NB4 (cell line): ENCODE measurements around the gene DPP4.
A peak's percentile ranks its signal among the peaks of the same experiment; 100 is the strongest.

ENCODE experiments used
- DNase-seq: peaks from one replicate; pipeline ENCODE4 v3.0.0; 2010; ENCODE audit warnings: low read depth
- H3K4me3 ChIP-seq: one replicate; pipeline ENCODE4 v1.5.1; 2011; ENCODE audit warnings: mild to moderate bottlenecking, low read depth, low read length, moderate library complexity
- CTCF ChIP-seq: IDR thresholded peaks from one replicate; pipeline ENCODE4 v1.5.1; 2012; ENCODE audit warnings: low read depth, low read length
- MAX ChIP-seq: IDR thresholded peaks from 2 replicates; pipeline ENCODE4 v1.6.1; 2011; ENCODE audit warnings: low read depth, low read length
- MYC ChIP-seq: IDR thresholded peaks from 2 replicates; pipeline ENCODE4 v1.6.1; 2011; ENCODE audit warnings: low read depth, low read length
- POLR2A ChIP-seq: IDR thresholded peaks from 2 replicates; pipeline ENCODE4 v1.6.1; 2011; ENCODE audit warnings: mild to moderate bottlenecking; ENCODE audit not compliant: insufficient read length; ENCODE audit errors: extremely low read depth

Gene DPP4

GRCh38 chr2:162009543-162009942 lies 64.5 kb downstream of the DPP4 start:
- TF ChIP-seq MAX (no peak), CTCF (no peak), MYC (no peak), POLR2A (no peak)
- no peak for DNase-seq
- H3K4me3 ChIP-seq, result no peak overlapping the region

- peak; percentile 17 for DNase-seq
- H3K4me3 ChIP-seq, result no peak overlapping the region
- TF ChIP-seq CTCF, result peak; percentile 25
- no peak for TF ChIP-seq POLR2A
These were observed 66.5 kb downstream of the DPP4 start for GRCh38 chr2:162007447-162008040.

GRCh38 chr2:162006337-162006736 lies 67.7 kb downstream of the DPP4 start:
- DNase-seq, result no peak
- TF ChIP-seq MAX (no peak), CTCF (no peak), POLR2A (no peak), MYC (no peak)
- no peak overlapping the region for H3K4me3 ChIP-seq

GRCh38 chr2:162004031-162004430 lies 70.0 kb downstream of the DPP4 start:
- TF ChIP-seq POLR2A, result no peak
- no peak for TF ChIP-seq CTCF
- TF ChIP-seq MAX, result no peak
- no peak for TF ChIP-seq MYC
- H3K4me3 ChIP-seq, result no peak overlapping the region
- DNase-seq, result no peak

GRCh38 chr2:162002623-162003235 lies 71.3 kb downstream of the DPP4 start:
- no peak for DNase-seq
- H3K4me3 ChIP-seq, result no peak overlapping the region
- TF ChIP-seq MYC (no peak), MAX (no peak), POLR2A (no peak)

- H3K4me3 ChIP-seq, result no peak overlapping the region
- DNase-seq, result no peak
- TF ChIP-seq MAX, result no peak
- no peak for TF ChIP-seq POLR2A
- no peak for TF ChIP-seq MYC
- no peak for TF ChIP-seq CTCF
These were observed 73.6 kb downstream of the DPP4 start for GRCh38 chr2:162000431-162000830.
